H1 (cell line): ENCODE measurements around the gene STK32A. TPM values are rescaled to one million over a fixed set of nuclear protein-coding genes. Genes with fewer than 3 reads are reported as not detected.

Experiments
- CTCF ChIA-PET: fragments of 300-600 bp; sonication (Branson Sonifier 250); formaldehyde crosslinking; loops from one replicate; lab custom pipeline; 2021; ENCODE audit not compliant: partially characterized antibody; lab: Charles Lee
- POLR2A ChIA-PET: fragments of 300-600 bp; sonication (Branson Sonifier 250); formaldehyde crosslinking; loops from one replicate; lab custom pipeline; 2021; ENCODE audit warnings: inconsistent platforms; ENCODE audit not compliant: partially characterized antibody; lab: Charles Lee
- DNase-seq, 2 experiments: peaks; one replicate each; pipeline versions ENCODE4 v3.0.0 to v3.0.0-alpha.2; 2010 to 2022; ENCODE audit warnings: low spot score in 2 of 2, low read depth in 1 of 2, mixed read lengths in 1 of 2
- FAIRE-seq: peaks from 2 replicates; lab custom pipeline; 2011; peaks lifted over from hg19 to GRCh38; lab: Jason Lieb, UNC
- H2AFZ ChIP-seq: 2 replicates; pipeline ENCODE4 v1.8.1; 2012; ENCODE audit warnings: low read length, inconsistent platforms
- H2AK5ac ChIP-seq: 2 replicates; pipeline ENCODE4 v1.6.1; 2013; ENCODE audit warnings: low read depth, low read length
- H2BK120ac ChIP-seq: replicated peaks from 2 replicates; pipeline ENCODE3; 2013; ENCODE audit warnings: low read depth, low read length, inconsistent platforms
- H2BK12ac ChIP-seq: 2 replicates; pipeline ENCODE4 v1.6.1; 2013; ENCODE audit warnings: low read depth, low read length
- H2BK15ac ChIP-seq: 2 replicates; pipeline ENCODE4 v1.6.1; 2013; ENCODE audit warnings: low read length
- H2BK20ac ChIP-seq: 2 replicates; pipeline ENCODE4 v1.6.1; 2013; ENCODE audit warnings: low read length
- H2BK5ac ChIP-seq: 2 replicates; pipeline ENCODE4 v1.6.1; 2013; ENCODE audit warnings: low read depth, low read length
- H3K14ac ChIP-seq: 2 replicates; pipeline ENCODE4 v1.6.1; 2013; ENCODE audit warnings: inconsistent platforms; ENCODE audit not compliant: insufficient read length
- H3K18ac ChIP-seq: 2 replicates; pipeline ENCODE4 v1.6.1; 2013; ENCODE audit warnings: low read length; ENCODE audit errors: extremely low read depth
- H3K23ac ChIP-seq: 2 replicates; pipeline ENCODE4 v1.6.1; 2013; ENCODE audit warnings: inconsistent platforms; ENCODE audit not compliant: insufficient read length
- H3K23me2 ChIP-seq: 2 replicates; pipeline ENCODE4 v1.6.1; 2013; ENCODE audit warnings: low read depth, low read length
- H3K27ac ChIP-seq: 2 replicates; pipeline ENCODE4 v1.6.1; 2011; ENCODE audit warnings: low read depth, low read length, inconsistent platforms
- H3K27me3 ChIP-seq, 4 experiments: replicated peaks in 1 of 4; 1 replicate in 1 of 4; 2 replicates in 3 of 4; pipeline versions ENCODE4 v1.6.1 to v1.8.1; 2011 to 2013; ENCODE audit warnings: low read length in 3 of 4, mild to moderate bottlenecking in 3 of 4, inconsistent platforms in 2 of 4, mixed read lengths in 2 of 4, moderate library complexity in 1 of 4; ENCODE audit not compliant: control insufficient read depth in 3 of 4, insufficient read depth in 3 of 4; ENCODE audit errors: extremely low read depth in 1 of 4
- H3K36me3 ChIP-seq, 4 experiments: 2 replicates each; pipeline versions ENCODE4 v1.6.1 to v1.8.1; 2011 to 2013; ENCODE audit warnings: mild to moderate bottlenecking in 4 of 4, low read length in 3 of 4, moderate library complexity in 2 of 4, control low read depth in 1 of 4, inconsistent platforms in 1 of 4; ENCODE audit not compliant: insufficient read depth in 4 of 4, control insufficient read depth in 2 of 4
- H3K4ac ChIP-seq: replicated peaks from 2 replicates; pipeline ENCODE3; 2013; ENCODE audit warnings: low read length, low read depth, mixed read lengths, inconsistent platforms; ENCODE audit not compliant: insufficient read length
- H3K4me1 ChIP-seq, 4 experiments: replicated peaks in 1 of 4; 1 replicate in 1 of 4; 2 replicates in 3 of 4; pipeline versions ENCODE4 v1.6.1 to v1.8.1; 2011 to 2013; ENCODE audit warnings: low read length in 3 of 4, inconsistent platforms in 2 of 4, mixed read lengths in 1 of 4; ENCODE audit not compliant: insufficient read depth in 4 of 4, control insufficient read depth in 3 of 4
- H3K4me2 ChIP-seq, 2 experiments: 2 replicates each; pipeline versions ENCODE4 v1.6.1 to v1.8.1; 2011 to 2013; ENCODE audit warnings: low read depth in 2 of 2, low read length in 2 of 2, control low read depth in 1 of 2, inconsistent platforms in 1 of 2, mild to moderate bottlenecking in 1 of 2; ENCODE audit not compliant: insufficient read depth in 1 of 2
- H3K4me3 ChIP-seq, 4 experiments: fragments of 200-600, 300-600 bp in 1 of 4; sonication (generic), shearing (Covaris generic), sonication (Bioruptor Twin) in 1 of 4; 2 replicates each; pipeline versions ENCODE4 v1.5.1 to v1.8.1; 2011 to 2016; ENCODE audit warnings: low read length in 4 of 4, low read depth in 3 of 4, control low read depth in 2 of 4, inconsistent platforms in 2 of 4, mild to moderate bottlenecking in 2 of 4, mixed read lengths in 1 of 4, moderate library complexity in 1 of 4; ENCODE audit not compliant: insufficient read depth in 2 of 4; ENCODE audit errors: extremely low read depth in 1 of 4
- H3K56ac ChIP-seq: replicated peaks from 2 replicates; pipeline ENCODE3; 2013; ENCODE audit warnings: low read depth, mild to moderate bottlenecking, mixed read lengths, low read length, inconsistent platforms; ENCODE audit not compliant: insufficient read length
- H3K79me1 ChIP-seq: 2 replicates; pipeline ENCODE4 v1.6.1; 2013; ENCODE audit warnings: low read depth, low read length, control low read depth
- H3K79me2 ChIP-seq, 2 experiments: 2 replicates each; pipeline versions ENCODE4 v1.6.1 to v1.8.1; 2012 to 2013; ENCODE audit warnings: low read length in 2 of 2, mild to moderate bottlenecking in 2 of 2, inconsistent platforms in 1 of 2; ENCODE audit not compliant: insufficient read depth in 2 of 2, control insufficient read depth in 1 of 2
- H3K9ac ChIP-seq, 4 experiments: replicated peaks in 1 of 4; 1 replicate in 1 of 4; 2 replicates in 3 of 4; pipeline versions ENCODE4 v1.6.1 to v1.8.1; 2011 to 2013; ENCODE audit warnings: low read depth in 3 of 4, low read length in 3 of 4, control low read depth in 2 of 4, mild to moderate bottlenecking in 2 of 4, moderate library complexity in 2 of 4, inconsistent platforms in 1 of 4; ENCODE audit errors: extremely low read depth in 1 of 4
- H3K9me3 ChIP-seq, 2 experiments: 2 replicates each; pipeline versions ENCODE4 v1.6.1 to v1.8.1; 2012 to 2013; ENCODE audit warnings: mild to moderate bottlenecking in 2 of 2, moderate library complexity in 2 of 2, control low read depth in 1 of 2, inconsistent platforms in 1 of 2, low read depth in 1 of 2, low read length in 1 of 2, mixed read lengths in 1 of 2; ENCODE audit not compliant: insufficient read depth in 2 of 2
- H4K20me1 ChIP-seq, 2 experiments: replicated peaks in 1 of 2; 2 replicates each; pipeline versions ENCODE3 to v1.8.1; 2011 to 2013; ENCODE audit warnings: inconsistent platforms in 2 of 2, low read length in 2 of 2, mild to moderate bottlenecking in 1 of 2; ENCODE audit not compliant: insufficient read depth in 2 of 2, control insufficient read depth in 1 of 2
- H4K5ac ChIP-seq: 2 replicates; pipeline ENCODE4 v1.6.1; 2013; ENCODE audit warnings: low read length, low read depth, mixed read lengths, inconsistent platforms; ENCODE audit not compliant: insufficient read length
- H4K8ac ChIP-seq: 2 replicates; pipeline ENCODE4 v1.8.0; 2013; ENCODE audit warnings: mild to moderate bottlenecking, moderate library complexity, low read length, inconsistent platforms; ENCODE audit not compliant: insufficient read depth; ENCODE audit errors: extremely low read depth
- H4K91ac ChIP-seq: replicated peaks from 2 replicates; pipeline ENCODE3; 2013; ENCODE audit warnings: low read length, mixed read lengths, inconsistent platforms; ENCODE audit not compliant: insufficient read length
- HDAC2 ChIP-seq, 2 experiments: fragments of 300-600 bp in 1 of 2; sonication (generic) in 1 of 2; IDR thresholded peaks; 2 replicates each; pipeline ENCODE4 v1.6.1; 2011 to 2012; ENCODE audit warnings: low read depth in 2 of 2, low read length in 2 of 2, mild to moderate bottlenecking in 2 of 2, moderate library complexity in 2 of 2, borderline replicate concordance in 1 of 2, inconsistent platforms in 1 of 2
- WGBS, 2 experiments: shearing (Covaris generic) in 1 of 2; methylation state at CpG; one replicate each; pipeline versions ENCODE4 v1.1.6 to v1.1.7; 2013 to 2015; ENCODE audit warnings: low lambda C conversion rate in 2 of 2, mixed read lengths in 2 of 2, inconsistent platforms in 1 of 2, low coverage in 1 of 2, missing lambda C conversion rate in 1 of 2; ENCODE audit not compliant: insufficient replicate concordance in 2 of 2, insufficient coverage in 1 of 2, insufficient read length in 1 of 2; ENCODE audit errors: extremely low coverage in 1 of 2, missing lambda C conversion rate in 1 of 2; 5-methylcytosine and 5-hydroxymethylcytosine counted together
- polyA plus RNA-seq, 7 experiments: library from polyadenylated mRNA; depleted of rRNA in 3 of 7; stranded (reverse) in 5 of 7; unstranded in 2 of 7; fragments of >200 nt in 5 of 7; fragments of 200-250 nt in 2 of 7; gene quantifications; 1 replicate in 5 of 7; 2 replicates in 1 of 7; 4 replicates in 1 of 7; pipeline versions ENCODE4 v1.2.1 to v1.2.3, GENCODE V29; 2011 to 2013; ENCODE audit warnings: missing spikeins in 2 of 7, mixed read lengths in 2 of 7
- total RNA-seq: library from RNA; stranded (reverse); fragmentation: NEBNext Ultra II Directional; extraction: Animal tissue kit (Norgen Biotek cat#: 25700); gene quantifications from 2 replicates; pipeline ENCODE4 v1.2.1, GENCODE V29; 2021

The STK32A gene
- total and polyA plus RNA-seq, 2 of the 8 experiments (the other 6 are each of a cell fraction or from before 2014, with no cell fraction given): 1.3 to 2.5 TPM

DNA sequence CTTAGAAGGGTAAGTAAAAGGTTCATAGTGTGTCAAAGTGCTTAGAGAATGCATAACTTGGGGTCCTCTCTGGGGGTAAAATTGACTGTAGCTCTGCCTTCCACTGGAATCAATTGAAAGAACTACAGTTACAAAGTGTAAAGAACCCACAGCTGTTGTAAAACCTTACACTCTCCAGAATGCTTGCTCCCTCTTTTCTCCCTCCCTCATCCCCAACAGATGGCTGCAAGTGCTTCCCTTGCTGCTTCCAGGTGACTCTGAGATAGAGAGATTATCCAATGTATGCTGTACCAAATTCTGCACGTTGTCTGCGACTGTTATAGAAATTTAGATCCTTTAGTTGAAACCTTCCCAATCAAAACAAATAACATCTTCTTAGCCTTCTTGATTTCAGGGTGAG lies 126.0 kb downstream of the STK32A start:
- H2BK120ac ChIP-seq: no peak overlapping the region
- H3K79me2 ChIP-seq: no peaks in the 10 kb centered on the region
- CTCF ChIA-PET: interaction anchor here (0.8 to 1.0 kb wide), 2 partner anchors 9 to 137 kb away, joined by 4 to 5 read pairs; no protein-coding TSS in a partner anchor
- TF ChIP-seq HDAC2 (IDR thresholded peaks at IDR 0.05; ENCODE audit: borderline replicate concordance in 1 of 2, low read depth in 2 of 2, low read length in 2 of 2): no peak

More for the DNA sequence above, 126.0 kb downstream of the STK32A start:
- Histone ChIP-seq H2AFZ (no peak overlapping the region), H3K9me3 (no peaks in the 10 kb centered on the region), H3K4me1 (no peaks in the 10 kb centered on the region), H4K20me1 (no peaks in the 10 kb centered on the region), H3K23ac (no peak overlapping the region), H2BK5ac (no peak overlapping the region), H3K36me3 (no peaks in the 10 kb centered on the region), H3K18ac (no peak overlapping the region), H4K91ac (no peak overlapping the region), H3K14ac (no peak overlapping the region), H3K56ac (no peak overlapping the region), H2AK5ac (no peak overlapping the region), H3K79me1 (no peaks in the 10 kb centered on the region), H3K4ac (no peak overlapping the region), H2BK20ac (no peak overlapping the region), H3K9ac (no peak overlapping the region), H3K4me2 (no peak overlapping the region), H3K4me3 (no peak overlapping the region), H2BK12ac (no peak overlapping the region), H4K5ac (no peak overlapping the region), H3K27ac (no peak overlapping the region), H3K23me2 (no peaks in the 10 kb centered on the region), H3K27me3 (no peaks in the 10 kb centered on the region), H4K8ac (no peak overlapping the region), H2BK15ac (no peak overlapping the region)
- 81% methylated on average over 2 of the region's 2 CpGs; no CpG with 5 or more reads in 1 of the 2 experiments for WGBS, 2 experiments
- FAIRE-seq (no peak), DNase-seq (no peak)
- POLR2A ChIA-PET: no interaction called here
